Loucy (cell line): ENCODE measurements around the gene PLAC1.

Experiments used
- CTCF ChIP-seq: fragments of 200-600 bp; sonication (generic); conservative IDR thresholded peaks from 2 replicates; pipeline ENCODE4 v1.5.1; 2014; ENCODE audit warnings: mild to moderate bottlenecking, antibody characterized with exemption, low read length
- EZH2phosphoT487 ChIP-seq: fragments of 200-600 bp; IDR thresholded peaks from 2 replicates; pipeline ENCODE4 v1.6.1; 2018; ENCODE audit warnings: antibody characterized with exemption, mild to moderate bottlenecking, moderate library complexity, borderline replicate concordance

GRCh38 chrX:134603806-134604700 is 54.2 kb downstream of the PLAC1 start:
- TF ChIP-seq CTCF (no peak), EZH2phosphoT487 (no peak)
